Iris pigment epithelial cell (primary cell): ENCODE data around the gene BCAS3.
A peak's percentile ranks its signal among the peaks of the same experiment; 100 is the strongest.

Experiments used
- DNase-seq: peaks from one replicate; pipeline ENCODE4 v3.0.0-alpha.2; 2011; ENCODE audit warnings: low read depth

The BCAS3 gene

GRCh38 chr17:61366076-61366714 is 688.5 kb downstream of the BCAS3 start:
- DNase-seq = no peak

GRCh38 chr17:61366715-61367413 is 689.2 kb downstream of the BCAS3 start:
- DNase-seq = no peak

- DNase-seq = no peak
These were observed 690.6 kb downstream of the BCAS3 start for GRCh38 chr17:61368049-61368831.

GRCh38 chr17:61368832-61369450 is 691.3 kb downstream of the BCAS3 start:
- no peak for DNase-seq

GRCh38 chr17:61369751-61370150 is 692.1 kb downstream of the BCAS3 start:
- no peak for DNase-seq

- DNase-seq = no peak
These were observed 693.5 kb downstream of the BCAS3 start for GRCh38 chr17:61371179-61371578.

GRCh38 chr17:61371606-61372005 is 694.0 kb downstream of the BCAS3 start:
- DNase-seq = no peak

GRCh38 chr17:61372436-61372835 is 694.8 kb downstream of the BCAS3 start:
- DNase-seq = no peak

GRCh38 chr17:61376931-61377838 is 699.5 kb downstream of the BCAS3 start:
- DNase-seq = no peak

GRCh38 chr17:61378658-61379456 is 701.2 kb downstream of the BCAS3 start:
- no peak for DNase-seq

GRCh38 chr17:61379457-61380216 is 702.0 kb downstream of the BCAS3 start:
- no peak for DNase-seq

- no peak for DNase-seq
These were observed 702.7 kb downstream of the BCAS3 start for GRCh38 chr17:61380217-61380835.

GRCh38 chr17:61380836-61381525 is 703.3 kb downstream of the BCAS3 start:
- no peak for DNase-seq

GRCh38 chr17:61381537-61381936 is 703.9 kb downstream of the BCAS3 start:
- no peak for DNase-seq

- DNase-seq = no peak
These were observed 705.4 kb downstream of the BCAS3 start for GRCh38 chr17:61382796-61383688.

- peak; percentile 62 for DNase-seq
These were observed 706.1 kb downstream of the BCAS3 start for GRCh38 chr17:61383689-61384201.

- DNase-seq = no peak
These were observed 706.7 kb downstream of the BCAS3 start for GRCh38 chr17:61384354-61384691.
